Measurements from ENCODE around the gene DYRK3.

The DYRK3 gene

GRCh38 chr1:206663832-206664652 is 28.7 kb downstream of the DYRK3 start:
- peak; percentile 80 for FAIRE-seq

GRCh38 chr1:206664740-206665139 is 29.4 kb downstream of the DYRK3 start:
- TF ChIP-seq TAF1 (IDR thresholded peaks at IDR 0.05; ENCODE audit: borderline replicate concordance, low read depth, low read length) (no peak), POLR2AphosphoS5 (IDR thresholded peaks at IDR 0.05; ENCODE audit: low read depth, low read length) (no peak), POLR2A (IDR thresholded peaks at IDR 0.05; ENCODE audit: low read depth, low read length) (no peak)
- DNase-seq (ENCODE audit: insufficient read length) = no peak
- FAIRE-seq = no peak

More at GRCh38 chr1:206663832-206664652, 28.7 kb downstream of the DYRK3 start:
- DNase-seq (ENCODE audit: insufficient read length) = peak; percentile 58
- TF ChIP-seq POLR2A (IDR thresholded peaks at IDR 0.05; ENCODE audit: low read depth, low read length) (no peak), POLR2AphosphoS5 (IDR thresholded peaks at IDR 0.05; ENCODE audit: low read depth, low read length) (no peak), TAF1 (IDR thresholded peaks at IDR 0.05; ENCODE audit: borderline replicate concordance, low read depth, low read length) (no peak)

GRCh38 chr1:206666031-206666561 is 30.8 kb downstream of the DYRK3 start:
- no peak for DNase-seq (ENCODE audit: insufficient read length)
- TF ChIP-seq POLR2A (IDR thresholded peaks at IDR 0.05; ENCODE audit: low read depth, low read length) (no peak), TAF1 (IDR thresholded peaks at IDR 0.05; ENCODE audit: borderline replicate concordance, low read depth, low read length) (no peak), POLR2AphosphoS5 (IDR thresholded peaks at IDR 0.05; ENCODE audit: low read depth, low read length) (no peak)
- no peak for FAIRE-seq

GRCh38 chr1:206666954-206667665 is 31.8 kb downstream of the DYRK3 start:
- FAIRE-seq (no peak), DNase-seq (ENCODE audit: insufficient read length) (no peak)
- TF ChIP-seq POLR2AphosphoS5 (IDR thresholded peaks at IDR 0.05; ENCODE audit: low read depth, low read length) = no peak
- TF ChIP-seq TAF1 (IDR thresholded peaks at IDR 0.05; ENCODE audit: borderline replicate concordance, low read depth, low read length) = no peak
- no peak for TF ChIP-seq POLR2A (IDR thresholded peaks at IDR 0.05; ENCODE audit: low read depth, low read length)

- no peak for FAIRE-seq
- no peak for DNase-seq (ENCODE audit: insufficient read length)
- no peak for TF ChIP-seq TAF1 (IDR thresholded peaks at IDR 0.05; ENCODE audit: borderline replicate concordance, low read depth, low read length)
- TF ChIP-seq POLR2AphosphoS5 (IDR thresholded peaks at IDR 0.05; ENCODE audit: low read depth, low read length) = no peak
- TF ChIP-seq POLR2A (IDR thresholded peaks at IDR 0.05; ENCODE audit: low read depth, low read length) = no peak
Measured at GRCh38 chr1:206668351-206668750, 33.0 kb downstream of the DYRK3 start.

GRCh38 chr1:206668874-206669410 is 33.6 kb downstream of the DYRK3 start:
- DNase-seq (ENCODE audit: insufficient read length) (no peak), FAIRE-seq (no peak)
- TF ChIP-seq TAF1 (IDR thresholded peaks at IDR 0.05; ENCODE audit: borderline replicate concordance, low read depth, low read length) = no peak
- no peak for TF ChIP-seq POLR2A (IDR thresholded peaks at IDR 0.05; ENCODE audit: low read depth, low read length)
- no peak for TF ChIP-seq POLR2AphosphoS5 (IDR thresholded peaks at IDR 0.05; ENCODE audit: low read depth, low read length)

- DNase-seq (ENCODE audit: insufficient read length) (no peak), FAIRE-seq (no peak)
- TF ChIP-seq POLR2A (IDR thresholded peaks at IDR 0.05; ENCODE audit: low read depth, low read length) (no peak), TAF1 (IDR thresholded peaks at IDR 0.05; ENCODE audit: borderline replicate concordance, low read depth, low read length) (no peak), POLR2AphosphoS5 (IDR thresholded peaks at IDR 0.05; ENCODE audit: low read depth, low read length) (no peak)
Measured at GRCh38 chr1:206672011-206672688, 36.8 kb downstream of the DYRK3 start.

GRCh38 chr1:206672844-206673758 is 37.8 kb downstream of the DYRK3 start:
- no peak for DNase-seq (ENCODE audit: insufficient read length)
- no peak for TF ChIP-seq POLR2A (IDR thresholded peaks at IDR 0.05; ENCODE audit: low read depth, low read length)
- TF ChIP-seq TAF1 (IDR thresholded peaks at IDR 0.05; ENCODE audit: borderline replicate concordance, low read depth, low read length) = no peak
- TF ChIP-seq POLR2AphosphoS5 (IDR thresholded peaks at IDR 0.05; ENCODE audit: low read depth, low read length) = no peak
- no peak for FAIRE-seq

GRCh38 chr1:206674236-206674635 is 38.9 kb downstream of the DYRK3 start:
- DNase-seq (ENCODE audit: insufficient read length) (no peak), FAIRE-seq (no peak)
- TF ChIP-seq POLR2A (IDR thresholded peaks at IDR 0.05; ENCODE audit: low read depth, low read length) (no peak), TAF1 (IDR thresholded peaks at IDR 0.05; ENCODE audit: borderline replicate concordance, low read depth, low read length) (no peak), POLR2AphosphoS5 (IDR thresholded peaks at IDR 0.05; ENCODE audit: low read depth, low read length) (no peak)

- no peak for DNase-seq (ENCODE audit: insufficient read length)
- FAIRE-seq = no peak
- no peak for TF ChIP-seq POLR2AphosphoS5 (IDR thresholded peaks at IDR 0.05; ENCODE audit: low read depth, low read length)
Measured at GRCh38 chr1:206674745-206675175, 39.4 kb downstream of the DYRK3 start.
